ENCODE measurements around the gene ANKRD18A.

ANKRD18A gene

GRCh38 chr9:38526591-38526990 is 93.8 kb downstream of the ANKRD18A start:
- no peak for DNase-seq

GRCh38 chr9:38523121-38523520 is 97.3 kb downstream of the ANKRD18A start:
- no peak for DNase-seq

- DNase-seq, result no peak
Measured at GRCh38 chr9:38521762-38522161, 98.6 kb downstream of the ANKRD18A start.

Measured in stimulated activated CD4-positive, alpha-beta T cell treated with anti-CD3 and anti-CD28 coated beads, Interleukin-4, amount 100 ng/mL, for 4 hours (primary cell).